Occipital lobe (tissue), 2 donors: Measurements from ENCODE around the gene C17orf107. TPM values are rescaled to one million over a fixed set of nuclear protein-coding genes. Genes with fewer than 3 reads are reported as not detected.

ENCODE experiments used
- DNase-seq: peaks from one replicate; lab custom pipeline; 2025; lab: John Stamatoyannopoulos, UW
- total RNA-seq: library from RNA; depleted of rRNA; stranded (reverse); fragments of >200 nt; gene quantifications from one replicate; pipeline ENCODE4 v1.2.3, GENCODE V29; 2014

The C17orf107 gene
- total RNA-seq, 1 donor from 2014 or later: 6.9 TPM

GRCh38 chr17:4948166-4948930 is 49.0 kb downstream of the C17orf107 start, which contains the start of gene PFN1:
PFN1 (minus strand) TSS chr17:4948530; CDS start chr17:4948394, 136 bp downstream.
- DNase-seq: peak; percentile 83

GRCh38 chr17:4948931-4949320 is 49.6 kb downstream of the C17orf107 start:
- DNase-seq: peak; percentile 56

GRCh38 chr17:4949321-4950074 is 50.2 kb downstream of the C17orf107 start:
- DNase-seq: no peak

GRCh38 chr17:4950075-4950745 is 50.9 kb downstream of the C17orf107 start:
- no peak for DNase-seq

- no peak for DNase-seq
Measured at GRCh38 chr17:4950746-4951204, 51.4 kb downstream of the C17orf107 start, which contains the start of gene ENO3. ENO3 (plus strand) TSS chr17:4951119; CDS start chr17:4951830, 711 bp downstream.

- DNase-seq: no peak
Measured at GRCh38 chr17:4951486-4951885, 52.1 kb downstream of the C17orf107 start.

Other genes with a start within 250 kb of the C17orf107 start
- 33.5 TPM for gene PELP1, start 195.4 kb upstream of the C17orf107 start, total RNA-seq
- gene ARRB2, start 188.9 kb upstream of the C17orf107 start, total RNA-seq: 10.5 TPM
- 5.6 TPM for gene MED11, start 168.1 kb upstream of the C17orf107 start, total RNA-seq
- gene ZMYND15, start 159.7 kb upstream of the C17orf107 start, total RNA-seq: 0.31 TPM
- 1.2 TPM for gene CXCL16, start 159.6 kb upstream of the C17orf107 start, total RNA-seq
- not detected for gene TM4SF5, start 127.7 kb upstream of the C17orf107 start, total RNA-seq
- 0.62 TPM for gene VMO1, start 113.2 kb upstream of the C17orf107 start, total RNA-seq
- gene GLTPD2, start 110.6 kb upstream of the C17orf107 start, total RNA-seq: not detected
- gene PSMB6, start 103.4 kb upstream of the C17orf107 start, total RNA-seq: 64.4 TPM
- 6.1 TPM for gene PLD2, start 92.4 kb upstream of the C17orf107 start, total RNA-seq
- 18.4 TPM for gene MINK1, start 66.2 kb upstream of the C17orf107 start, total RNA-seq
- gene CHRNE, start 3.6 kb downstream of the C17orf107 start, total RNA-seq: 0.62 TPM
- gene GP1BA, start 32.7 kb downstream of the C17orf107 start, total RNA-seq: not detected
- gene SLC25A11, start 40.5 kb downstream of the C17orf107 start, total RNA-seq: 44.6 TPM
- gene RNF167, start 40.7 kb downstream of the C17orf107 start, total RNA-seq: 10.3 TPM
- gene PFN1, start 49.0 kb downstream of the C17orf107 start, total RNA-seq: 53.0 TPM
- gene ENO3, start 51.6 kb downstream of the C17orf107 start, total RNA-seq: 2.3 TPM
- gene SPAG7, start 68.3 kb downstream of the C17orf107 start, total RNA-seq: 21.1 TPM
- gene CAMTA2, start 88.1 kb downstream of the C17orf107 start, total RNA-seq: 5.1 TPM
- 0.31 TPM for gene INCA1, start 98.0 kb downstream of the C17orf107 start, total RNA-seq
- 12.5 TPM for gene KIF1C, start 98.4 kb downstream of the C17orf107 start, total RNA-seq
- not detected for gene SLC52A1, start 135.9 kb downstream of the C17orf107 start, total RNA-seq
- gene ZFP3, start 178.9 kb downstream of the C17orf107 start, total RNA-seq: 9.8 TPM
- gene ZNF232, start 212.3 kb downstream of the C17orf107 start, total RNA-seq: 14.3 TPM
- gene USP6, start 216.5 kb downstream of the C17orf107 start, total RNA-seq: 0.16 TPM